ENCODE data around the gene GPAT3. TPM values are rescaled to one million over a fixed set of nuclear protein-coding genes. Genes with fewer than 3 reads are reported as not detected.

The GPAT3 gene
- total and polyA plus RNA-seq, 2 experiments from 2014 or later = 1.2 to 2.0 TPM

DNA sequence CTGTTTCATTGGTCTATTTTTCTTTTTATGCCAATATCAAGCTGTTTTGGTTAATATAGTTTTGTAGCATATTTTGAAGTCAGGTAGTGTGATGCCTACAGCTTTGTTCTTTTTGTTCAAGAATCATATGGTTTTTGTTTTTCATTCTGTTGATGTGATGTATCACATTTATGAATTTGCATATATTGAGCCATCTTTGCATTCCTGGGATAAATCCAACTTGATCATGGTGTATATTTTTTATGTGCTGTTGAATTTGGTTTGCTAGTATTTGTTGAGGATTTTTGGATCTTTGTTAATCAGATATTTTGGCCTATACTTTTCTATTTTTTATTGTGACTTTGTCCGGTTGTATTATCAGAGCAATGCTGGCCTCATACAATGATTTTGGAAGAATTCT is 74.8 kb downstream of the GPAT3 start:
- H3K4me3 Mint-ChIP-seq = no peak overlapping the region
- Histone ChIP-seq H3K4me3 (no peak overlapping the region), H3K36me3 (ENCODE audit: insufficient read depth) (no peaks in the 10 kb centered on the region), H3K27me3 (ENCODE audit: insufficient read depth) (no peaks in the 10 kb centered on the region), H4K20me1 (replicated peaks; ENCODE audit: insufficient read depth) (no peaks in the 10 kb centered on the region), H3K79me2 (replicated peaks; ENCODE audit: insufficient read depth) (no peaks in the 10 kb centered on the region), H3F3A (replicated peaks; ENCODE audit: low read depth) (no peaks in the 10 kb centered on the region), H3K4me1 (ENCODE audit: insufficient read depth) (peaks cover 9% of the 10 kb centered on the region), H3K9me2 (ENCODE audit: insufficient read depth) (no peaks in the 10 kb centered on the region; the same call in 1 of the 2 replicates), H3K4me2 (no peak overlapping the region), H3K27ac (ENCODE audit: low read depth) (no peak overlapping the region), H2AFZ (no peak overlapping the region)
- H3K27me3 Mint-ChIP-seq (ENCODE audit: insufficient read depth, low read depth, poor library complexity) = no peaks in the 10 kb centered on the region
- H3K36me3 Mint-ChIP-seq (ENCODE audit: low read depth) = peaks cover 5% of the 10 kb centered on the region; the same call in 1 of the 3 replicates
- ATAC-seq (no peak), DNase-seq (ENCODE audit: low spot score) (no peak)
- H3K9me3 Mint-ChIP-seq = peaks cover 19% of the 10 kb centered on the region; the same call in 2 of the 3 replicates
- TF ChIP-seq CREB1 (CRISPR knock-in tag; IDR thresholded peaks at IDR 0.05; ENCODE audit: low read depth) (no peak), JUNB (IDR thresholded peaks at IDR 0.05; ENCODE audit: unreplicated experiment) (no peak), POLR2AphosphoS5 (IDR thresholded peaks at IDR 0.05; ENCODE audit: low read depth) (no peak), STAT1 (IDR thresholded peaks at IDR 0.05; ENCODE audit: unreplicated experiment) (no peak)
- TF ChIP-seq, protein P1, sequence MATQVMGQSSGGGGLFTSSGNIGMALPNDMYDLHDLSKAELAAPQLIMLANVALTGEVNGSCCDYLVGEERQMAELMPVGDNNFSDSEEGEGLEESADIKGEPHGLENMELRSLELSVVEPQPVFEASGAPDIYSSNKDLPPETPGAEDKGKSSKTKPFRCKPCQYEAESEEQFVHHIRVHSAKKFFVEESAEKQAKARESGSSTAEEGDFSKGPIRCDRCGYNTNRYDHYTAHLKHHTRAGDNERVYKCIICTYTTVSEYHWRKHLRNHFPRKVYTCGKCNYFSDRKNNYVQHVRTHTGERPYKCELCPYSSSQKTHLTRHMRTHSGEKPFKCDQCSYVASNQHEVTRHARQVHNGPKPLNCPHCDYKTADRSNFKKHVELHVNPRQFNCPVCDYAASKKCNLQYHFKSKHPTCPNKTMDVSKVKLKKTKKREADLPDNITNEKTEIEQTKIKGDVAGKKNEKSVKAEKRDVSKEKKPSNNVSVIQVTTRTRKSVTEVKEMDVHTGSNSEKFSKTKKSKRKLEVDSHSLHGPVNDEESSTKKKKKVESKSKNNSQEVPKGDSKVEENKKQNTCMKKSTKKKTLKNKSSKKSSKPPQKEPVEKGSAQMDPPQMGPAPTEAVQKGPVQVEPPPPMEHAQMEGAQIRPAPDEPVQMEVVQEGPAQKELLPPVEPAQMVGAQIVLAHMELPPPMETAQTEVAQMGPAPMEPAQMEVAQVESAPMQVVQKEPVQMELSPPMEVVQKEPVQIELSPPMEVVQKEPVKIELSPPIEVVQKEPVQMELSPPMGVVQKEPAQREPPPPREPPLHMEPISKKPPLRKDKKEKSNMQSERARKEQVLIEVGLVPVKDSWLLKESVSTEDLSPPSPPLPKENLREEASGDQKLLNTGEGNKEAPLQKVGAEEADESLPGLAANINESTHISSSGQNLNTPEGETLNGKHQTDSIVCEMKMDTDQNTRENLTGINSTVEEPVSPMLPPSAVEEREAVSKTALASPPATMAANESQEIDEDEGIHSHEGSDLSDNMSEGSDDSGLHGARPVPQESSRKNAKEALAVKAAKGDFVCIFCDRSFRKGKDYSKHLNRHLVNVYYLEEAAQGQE (IDR thresholded peaks at IDR 0.05; ENCODE audit: unreplicated experiment) = no peak
- TF ChIP-seq, protein P2, sequence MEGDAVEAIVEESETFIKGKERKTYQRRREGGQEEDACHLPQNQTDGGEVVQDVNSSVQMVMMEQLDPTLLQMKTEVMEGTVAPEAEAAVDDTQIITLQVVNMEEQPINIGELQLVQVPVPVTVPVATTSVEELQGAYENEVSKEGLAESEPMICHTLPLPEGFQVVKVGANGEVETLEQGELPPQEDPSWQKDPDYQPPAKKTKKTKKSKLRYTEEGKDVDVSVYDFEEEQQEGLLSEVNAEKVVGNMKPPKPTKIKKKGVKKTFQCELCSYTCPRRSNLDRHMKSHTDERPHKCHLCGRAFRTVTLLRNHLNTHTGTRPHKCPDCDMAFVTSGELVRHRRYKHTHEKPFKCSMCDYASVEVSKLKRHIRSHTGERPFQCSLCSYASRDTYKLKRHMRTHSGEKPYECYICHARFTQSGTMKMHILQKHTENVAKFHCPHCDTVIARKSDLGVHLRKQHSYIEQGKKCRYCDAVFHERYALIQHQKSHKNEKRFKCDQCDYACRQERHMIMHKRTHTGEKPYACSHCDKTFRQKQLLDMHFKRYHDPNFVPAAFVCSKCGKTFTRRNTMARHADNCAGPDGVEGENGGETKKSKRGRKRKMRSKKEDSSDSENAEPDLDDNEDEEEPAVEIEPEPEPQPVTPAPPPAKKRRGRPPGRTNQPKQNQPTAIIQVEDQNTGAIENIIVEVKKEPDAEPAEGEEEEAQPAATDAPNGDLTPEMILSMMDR (conservative IDR thresholded peaks at IDR 0.05; ENCODE audit: low read depth in 2 of 2) = no peak
- H3K27ac Mint-ChIP-seq = no peak overlapping the region
- H3K4me1 Mint-ChIP-seq = peaks cover 10% of the 10 kb centered on the region; the same call in 2 of the 3 replicates

DNA sequence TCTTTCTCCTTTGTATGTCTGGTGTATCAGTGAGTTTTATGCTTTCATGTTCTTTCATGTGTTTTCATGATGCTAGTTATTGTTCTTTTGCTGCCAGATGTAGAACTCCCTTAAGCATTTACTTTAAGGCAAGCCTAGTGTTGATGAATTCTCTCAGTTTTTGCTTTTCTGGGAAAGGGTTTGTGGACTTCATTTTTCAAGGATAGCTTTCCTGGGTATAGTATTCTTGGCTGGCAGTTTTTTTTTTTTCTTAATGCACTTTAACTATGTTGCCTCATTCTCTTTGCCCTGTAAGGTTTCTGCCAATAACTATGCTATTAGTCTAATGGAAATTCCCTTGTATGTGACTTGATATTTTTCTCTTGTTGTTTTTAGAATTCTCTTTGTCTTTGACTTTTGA is 77.1 kb downstream of the GPAT3 start:
- H4K20me1 ChIP-seq (replicated peaks; ENCODE audit: insufficient read depth) = no peaks in the 10 kb centered on the region
- ATAC-seq (no peak), DNase-seq (ENCODE audit: low spot score) (no peak)
- no peak overlapping the region for H3K4me3 Mint-ChIP-seq
- no peaks in the 10 kb centered on the region for H3F3A ChIP-seq (replicated peaks; ENCODE audit: low read depth)
- H3K27me3 ChIP-seq (ENCODE audit: insufficient read depth) = no peaks in the 10 kb centered on the region
- H3K4me3 ChIP-seq = no peak overlapping the region
- H3K27ac Mint-ChIP-seq = no peak overlapping the region
- no peak overlapping the region for H2AFZ ChIP-seq
- H3K4me2 ChIP-seq = no peak overlapping the region
- no peaks in the 10 kb centered on the region for H3K27me3 Mint-ChIP-seq (ENCODE audit: insufficient read depth, low read depth, poor library complexity)
- peaks cover 23% of the 10 kb centered on the region for H3K4me1 ChIP-seq (ENCODE audit: insufficient read depth)
- no peaks in the 10 kb centered on the region for H3K79me2 ChIP-seq (replicated peaks; ENCODE audit: insufficient read depth)
- H3K27ac ChIP-seq (ENCODE audit: low read depth) = no peak overlapping the region
- H3K9me3 Mint-ChIP-seq = peaks cover 19% of the 10 kb centered on the region; the same call in 2 of the 3 replicates
- peaks cover 15% of the 10 kb centered on the region for H3K4me1 Mint-ChIP-seq
- no peaks in the 10 kb centered on the region for H3K36me3 ChIP-seq (ENCODE audit: insufficient read depth)
- H3K36me3 Mint-ChIP-seq (ENCODE audit: low read depth) = peaks cover 5% of the 10 kb centered on the region; the same call in 1 of the 3 replicates
- no peak for TF ChIP-seq CREB1 (CRISPR knock-in tag; IDR thresholded peaks at IDR 0.05; ENCODE audit: low read depth)
- TF ChIP-seq, protein P3, sequence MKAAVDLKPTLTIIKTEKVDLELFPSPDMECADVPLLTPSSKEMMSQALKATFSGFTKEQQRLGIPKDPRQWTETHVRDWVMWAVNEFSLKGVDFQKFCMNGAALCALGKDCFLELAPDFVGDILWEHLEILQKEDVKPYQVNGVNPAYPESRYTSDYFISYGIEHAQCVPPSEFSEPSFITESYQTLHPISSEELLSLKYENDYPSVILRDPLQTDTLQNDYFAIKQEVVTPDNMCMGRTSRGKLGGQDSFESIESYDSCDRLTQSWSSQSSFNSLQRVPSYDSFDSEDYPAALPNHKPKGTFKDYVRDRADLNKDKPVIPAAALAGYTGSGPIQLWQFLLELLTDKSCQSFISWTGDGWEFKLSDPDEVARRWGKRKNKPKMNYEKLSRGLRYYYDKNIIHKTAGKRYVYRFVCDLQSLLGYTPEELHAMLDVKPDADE (IDR thresholded peaks at IDR 0.05) = no peak
- no peaks in the 10 kb centered on the region; the same call in 1 of the 2 replicates for H3K9me2 ChIP-seq (ENCODE audit: insufficient read depth)

All from GM23338 (cell line).